ENCODE results near the gene KANK4. TPM values are rescaled to one million over a fixed set of nuclear protein-coding genes. Genes with fewer than 3 reads are reported as not detected.

Gene KANK4
- total and polyA plus RNA-seq, 2 donors (not counting 1 experiment from before 2014, with no cell fraction given): not detected

GRCh38 chr1:62187548-62187947 lies 131.7 kb downstream of the KANK4 start:
- H3K4me1 ChIP-seq (ENCODE audit: control insufficient read depth, extremely low read depth, insufficient read depth, low read length): no peaks in the 10 kb centered on the region
- H4K20me1 ChIP-seq (ENCODE audit: control insufficient read depth, extremely low read depth, insufficient read depth, low read length): no peaks in the 10 kb centered on the region
- no peak overlapping the region for H2AFZ ChIP-seq (ENCODE audit: low read length)
- no peak for TF ChIP-seq CTCF (conservative IDR thresholded peaks at IDR 0.05 in 1 of 2, IDR thresholded peaks at IDR 0.05 in 1 of 2; ENCODE audit: low read depth in 1 of 2, low read length in 2 of 2)
- no peak for TF ChIP-seq EZH2 (IDR thresholded peaks at IDR 0.05; ENCODE audit: low read length, missing control alignments)
- H3K79me2 ChIP-seq (ENCODE audit: control insufficient read depth, insufficient read depth, low read length): no peaks in the 10 kb centered on the region
- no peak overlapping the region for H3K9ac ChIP-seq (ENCODE audit: insufficient read depth, low read length)
- H3K4me3 ChIP-seq (replicated peaks in 1 of 4; ENCODE audit: control extremely low read depth in 1 of 4, insufficient read depth in 1 of 4, low read depth in 3 of 4, low read length in 4 of 4): no peak overlapping the region
- no peak for DNase-seq (ENCODE audit: low read depth in 2 of 2)
- H3K4me2 ChIP-seq (ENCODE audit: extremely low read depth, insufficient read depth, low read length): no peak overlapping the region
- no peaks in the 10 kb centered on the region for H3K27me3 ChIP-seq (ENCODE audit: control insufficient read depth, insufficient read depth, low read length)
- no peaks in the 10 kb centered on the region for H3K9me3 ChIP-seq (ENCODE audit: control insufficient read depth, insufficient read depth, low read depth, low read length)
- no peaks in the 10 kb centered on the region for H3K36me3 ChIP-seq (ENCODE audit: control insufficient read depth, insufficient read depth, low read length)
- no peak overlapping the region for H3K27ac ChIP-seq (ENCODE audit: insufficient read depth, low read length)

Other genes starting within 250 kb of the KANK4 start
- 0.17 and 0.26 TPM in 2 replicates for gene L1TD1, start 124.6 kb downstream of the KANK4 start, total RNA-seq
- 0.08 TPM in 1 of 2 replicates, not detected in the other for gene L1TD1, start 124.6 kb downstream of the KANK4 start, polyA plus RNA-seq
- gene USP1, start 117.6 kb upstream of the KANK4 start, total RNA-seq: 19.5 and 20.0 TPM in 2 replicates
- gene USP1, start 117.6 kb upstream of the KANK4 start, polyA plus RNA-seq: 17.3 and 21.1 TPM in 2 replicates

Data from fibroblast of lung (primary cell).